LNCaP clone FGC (cell line): ENCODE measurements around the gene ZFHX3.

ENCODE experiments used
- DNase-seq: peaks from one replicate; pipeline ENCODE4 v3.0.0-alpha.2; 2011; ENCODE audit warnings: low read depth
- H3K4me3 ChIP-seq: 2 replicates; pipeline ENCODE4 v1.5.1; 2011; ENCODE audit warnings: mild to moderate bottlenecking, low read depth, low read length, control low read depth
- TF ChIP-seq, protein P1 (sequence below): IDR thresholded peaks from 2 replicates; pipeline ENCODE4 v1.5.1; 2012; ENCODE audit warnings: mild to moderate bottlenecking; ENCODE audit not compliant: control insufficient read depth, insufficient read depth; ENCODE audit errors: extremely low read depth

The ZFHX3 gene

DNA sequence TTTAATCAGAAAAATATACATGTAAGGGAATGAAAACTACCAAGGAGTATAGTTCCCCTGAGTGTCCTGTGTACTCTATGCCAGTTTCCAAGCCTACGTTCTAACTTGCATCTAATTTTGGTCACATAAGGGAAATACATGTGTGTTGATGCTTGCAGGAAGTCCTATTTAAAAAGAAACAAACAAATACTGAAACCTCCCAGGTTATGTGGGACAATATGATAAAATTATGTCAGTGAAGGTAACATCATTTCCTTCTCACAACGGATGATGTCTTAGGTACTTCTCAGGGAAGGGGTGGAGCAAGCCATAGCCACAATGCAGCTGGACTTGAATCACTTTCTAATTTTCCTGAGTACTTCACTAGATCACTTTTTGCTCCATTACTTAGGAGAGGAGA is 115.9 kb downstream of the ZFHX3 start:
- no peak for DNase-seq
- TF ChIP-seq, protein P1, sequence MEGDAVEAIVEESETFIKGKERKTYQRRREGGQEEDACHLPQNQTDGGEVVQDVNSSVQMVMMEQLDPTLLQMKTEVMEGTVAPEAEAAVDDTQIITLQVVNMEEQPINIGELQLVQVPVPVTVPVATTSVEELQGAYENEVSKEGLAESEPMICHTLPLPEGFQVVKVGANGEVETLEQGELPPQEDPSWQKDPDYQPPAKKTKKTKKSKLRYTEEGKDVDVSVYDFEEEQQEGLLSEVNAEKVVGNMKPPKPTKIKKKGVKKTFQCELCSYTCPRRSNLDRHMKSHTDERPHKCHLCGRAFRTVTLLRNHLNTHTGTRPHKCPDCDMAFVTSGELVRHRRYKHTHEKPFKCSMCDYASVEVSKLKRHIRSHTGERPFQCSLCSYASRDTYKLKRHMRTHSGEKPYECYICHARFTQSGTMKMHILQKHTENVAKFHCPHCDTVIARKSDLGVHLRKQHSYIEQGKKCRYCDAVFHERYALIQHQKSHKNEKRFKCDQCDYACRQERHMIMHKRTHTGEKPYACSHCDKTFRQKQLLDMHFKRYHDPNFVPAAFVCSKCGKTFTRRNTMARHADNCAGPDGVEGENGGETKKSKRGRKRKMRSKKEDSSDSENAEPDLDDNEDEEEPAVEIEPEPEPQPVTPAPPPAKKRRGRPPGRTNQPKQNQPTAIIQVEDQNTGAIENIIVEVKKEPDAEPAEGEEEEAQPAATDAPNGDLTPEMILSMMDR: no peak
- H3K4me3 ChIP-seq: no peak overlapping the region

DNA sequence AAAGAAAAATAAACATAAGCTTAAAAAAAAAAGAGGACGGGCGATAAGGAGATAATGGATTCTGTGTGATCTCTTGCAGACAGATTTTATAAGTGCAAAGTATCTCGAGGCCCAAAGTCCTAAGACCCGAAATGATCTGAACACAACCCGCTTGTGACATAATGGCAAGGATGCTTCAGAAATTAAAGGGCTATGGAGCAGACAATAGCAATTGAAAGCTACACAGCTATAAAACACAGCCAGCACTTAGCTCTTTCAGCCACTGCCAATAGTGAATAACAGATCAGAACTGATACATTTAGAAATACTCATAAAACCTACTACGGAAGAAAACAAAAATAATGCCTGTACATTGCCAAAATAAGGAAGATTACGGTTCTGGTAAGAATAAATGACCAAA is 117.5 kb downstream of the ZFHX3 start:
- no peak overlapping the region for H3K4me3 ChIP-seq
- TF ChIP-seq, protein P1: no peak
- DNase-seq: no peak

- DNase-seq: peak; percentile 31
- TF ChIP-seq, protein P1: no peak
- no peak overlapping the region for H3K4me3 ChIP-seq
These were observed 119.6 kb downstream of the ZFHX3 start for GRCh38 chr16:72928090-72928981.

DNA sequence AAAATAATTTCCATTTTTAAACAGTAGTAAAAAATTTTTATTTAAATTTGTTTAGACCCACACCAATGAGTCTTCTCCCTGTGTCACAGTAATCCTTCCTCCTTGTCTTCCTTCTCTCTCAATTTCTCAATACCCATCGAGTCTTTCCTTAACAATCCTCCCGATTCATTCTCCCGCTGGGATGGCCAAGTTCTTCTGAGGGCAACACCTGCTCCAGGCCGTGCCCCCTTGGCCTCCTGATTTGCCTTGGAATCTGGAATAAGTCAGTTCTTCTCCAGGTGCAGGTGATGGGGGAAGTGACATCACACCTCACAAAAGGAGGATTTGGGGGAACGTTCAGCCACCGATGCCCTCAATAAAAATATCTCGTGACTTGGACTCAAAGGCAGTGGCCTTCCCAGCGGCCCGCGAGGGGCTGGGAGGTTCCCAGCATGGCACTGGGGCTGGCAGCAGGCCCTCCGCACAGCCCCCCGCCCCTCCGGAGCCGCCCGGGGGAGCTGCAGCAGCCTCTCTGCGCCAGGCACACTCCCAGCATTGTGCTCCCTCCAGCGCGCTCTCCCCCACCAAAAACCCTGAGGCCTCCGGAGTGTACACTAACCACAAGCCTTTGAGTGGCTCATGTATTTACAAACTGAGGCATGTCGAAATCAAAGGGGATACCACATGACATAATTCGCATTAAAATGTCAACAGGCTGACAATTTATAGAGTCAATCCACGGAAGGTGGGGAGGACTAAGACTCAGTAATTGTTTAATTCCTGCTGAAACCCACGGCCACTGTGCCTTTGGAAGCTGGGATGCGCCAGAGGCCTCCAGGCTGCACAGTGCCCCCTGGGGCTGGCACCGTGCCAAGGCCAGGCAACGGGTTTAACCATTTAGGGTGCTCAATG is 120.5 kb downstream of the ZFHX3 start:
- TF ChIP-seq, protein P1: no peak
- no peak overlapping the region for H3K4me3 ChIP-seq
- no peak for DNase-seq

DNA sequence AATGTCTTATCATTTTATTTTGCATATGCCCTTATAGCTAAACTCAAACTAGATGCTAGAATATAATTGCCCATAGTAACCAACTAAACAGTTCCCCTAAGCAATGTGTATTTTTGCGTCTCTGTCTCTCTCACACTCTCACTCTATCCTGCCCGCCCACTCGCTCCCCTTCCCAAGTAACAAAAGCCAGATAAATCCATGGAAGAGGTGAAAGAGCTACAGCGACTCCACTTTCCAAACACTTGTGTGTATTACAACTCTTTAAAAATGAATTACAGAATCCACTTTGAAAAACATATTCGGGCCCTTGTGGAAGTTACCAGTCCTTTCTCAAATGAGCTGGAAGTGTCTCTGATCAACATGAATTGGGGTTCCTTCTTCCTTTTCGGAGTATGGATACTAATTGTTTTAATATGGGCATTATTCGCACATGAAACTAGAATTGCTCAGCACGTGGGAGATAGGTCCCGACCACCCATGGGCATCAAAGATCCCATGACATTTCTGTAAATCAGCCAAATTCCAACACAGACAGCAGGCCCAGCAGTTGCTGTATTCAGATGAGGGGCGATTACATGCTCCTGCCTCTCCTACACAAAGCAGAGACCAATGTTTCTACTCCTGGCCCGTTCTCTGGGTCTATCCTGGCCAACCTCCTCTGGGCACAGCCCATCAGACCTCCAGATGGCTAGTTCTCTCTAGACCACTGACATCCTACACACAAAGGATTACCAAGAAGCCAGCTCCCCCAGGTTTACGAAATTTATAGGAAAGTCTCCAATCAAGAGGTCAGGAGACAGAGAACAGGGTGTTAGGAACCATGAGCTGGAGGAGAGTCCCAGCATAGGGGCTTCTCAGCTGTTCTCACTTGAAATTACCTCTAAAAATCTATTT is 121.5 kb downstream of the ZFHX3 start:
- DNase-seq: no peak
- TF ChIP-seq, protein P1: no peak
- H3K4me3 ChIP-seq: no peak overlapping the region

DNA sequence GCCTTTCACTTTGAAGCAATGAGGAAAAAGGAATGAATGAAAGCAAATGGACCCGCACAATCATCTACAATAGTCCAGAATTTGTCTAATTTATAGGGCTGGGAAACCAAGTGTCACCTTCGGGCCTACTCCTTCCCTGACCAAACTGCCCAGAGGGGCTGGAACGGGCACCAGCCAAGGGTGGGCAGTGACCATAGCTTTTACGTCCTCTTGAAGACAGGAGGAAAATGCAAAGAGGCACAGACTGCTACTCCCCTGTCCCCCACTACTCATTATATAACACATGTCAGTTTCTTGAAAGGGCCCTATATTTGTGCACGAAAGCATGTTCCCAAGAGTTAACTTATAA is 122.3 kb downstream of the ZFHX3 start:
- H3K4me3 ChIP-seq: no peak overlapping the region
- DNase-seq: no peak
- TF ChIP-seq, protein P1: no peak
